OCI-LY7 (cell line): Measurements from ENCODE around the gene SPATA33. TPM values are rescaled to one million over a fixed set of nuclear protein-coding genes. Genes with fewer than 3 reads are reported as not detected.

Source experiments
- BruUV-seq: library from RNA; stranded (reverse); fragments of 400-500 nt; replicated peaks from 2 replicates; lab custom pipeline; 2021; lab: Mats Ljungman, UMichigan
- CTCF ChIA-PET: fragments of 300-600 bp; sonication (Branson Sonifier 250); formaldehyde crosslinking; loops from one replicate; lab custom pipeline; 2022; ENCODE audit warnings: antibody characterized with exemption; ENCODE audit not compliant: unreplicated experiment; lab: Charles Lee
- POLR2A ChIA-PET: fragments of 300-600 bp; sonication (Branson Sonifier 250); formaldehyde crosslinking; loops from one replicate; lab custom pipeline; 2022; ENCODE audit warnings: antibody characterized with exemption; lab: Charles Lee
- DNase-seq: peaks from one replicate; pipeline ENCODE4 v3.0.0-alpha.2; 2015; ENCODE audit warnings: low spot score
- H2AFZ ChIP-seq: fragments of 200-600 bp; sonication (generic), shearing (Covaris generic); 2 replicates; pipeline ENCODE4 v1.6.1; 2014; ENCODE audit warnings: mild to moderate bottlenecking, antibody characterized with exemption, low read length, moderate library complexity
- H3K27ac ChIP-seq: fragments of 200-600 bp; sonication (generic); 2 replicates; pipeline ENCODE4 v1.5.1; 2014; ENCODE audit warnings: mixed run types, low read depth, mild to moderate bottlenecking, moderate library complexity, low read length, inconsistent platforms; ENCODE audit not compliant: poor library complexity, severe bottlenecking
- H3K36me3 ChIP-seq: fragments of 200-600 bp; sonication (generic); 2 replicates; pipeline ENCODE4 v1.6.1; 2014; ENCODE audit warnings: mild to moderate bottlenecking, antibody characterized with exemption, low read length, moderate library complexity, mixed read lengths; ENCODE audit not compliant: insufficient read depth
- H3K4me1 ChIP-seq: fragments of 200-600 bp; sonication (generic); 2 replicates; pipeline ENCODE4 v1.5.1; 2014; ENCODE audit warnings: mild to moderate bottlenecking, low read length; ENCODE audit not compliant: insufficient read depth, poor library complexity, severe bottlenecking
- H3K4me2 ChIP-seq: fragments of 200-600 bp; sonication (generic); 2 replicates; pipeline ENCODE4 v1.6.1; 2014; ENCODE audit warnings: mild to moderate bottlenecking, low read length
- H3K4me3 ChIP-seq: fragments of 200-600 bp; sonication (generic); 2 replicates; pipeline ENCODE4 v1.5.1; 2014; ENCODE audit warnings: mild to moderate bottlenecking, low read depth, low read length; ENCODE audit not compliant: poor library complexity, severe bottlenecking
- H3K79me2 ChIP-seq: fragments of 200-600 bp; sonication (generic); 2 replicates; pipeline ENCODE4 v1.6.1; 2016; ENCODE audit warnings: low read depth, mild to moderate bottlenecking, low read length, moderate library complexity, mixed read lengths; ENCODE audit not compliant: insufficient read depth
- H3K9me2 ChIP-seq: fragments of 200-600 bp; sonication (generic); 2 replicates; pipeline ENCODE4 v1.6.1; 2016; ENCODE audit warnings: mild to moderate bottlenecking, low read length, mixed read lengths; ENCODE audit not compliant: insufficient read depth
- H3K9me3 ChIP-seq: fragments of 200-600 bp; sonication (generic); 2 replicates; pipeline ENCODE4 v1.6.1; 2014; ENCODE audit warnings: mild to moderate bottlenecking, mixed run types, low read length, mixed read lengths
- H4K20me1 ChIP-seq: fragments of 200-600 bp; sonication (generic); 2 replicates; pipeline ENCODE4 v1.6.1; 2014; ENCODE audit warnings: mild to moderate bottlenecking, antibody characterized with exemption, low read length, moderate library complexity, mixed read lengths; ENCODE audit not compliant: insufficient read depth
- EZH2phosphoT487 ChIP-seq: fragments of 200-600 bp; sonication (generic); IDR thresholded peaks from 2 replicates; pipeline ENCODE4 v1.6.1; 2018; ENCODE audit warnings: low read depth, borderline replicate concordance, mild to moderate bottlenecking, mixed run types, antibody characterized with exemption, low read length, moderate library complexity, mixed read lengths
- intact Hi-C: fragments of 100-400 bp; cut with micrococcal nuclease; formaldehyde crosslinking; loops from one replicate; pipeline ENCODE4 v1.10.0; 2022; ENCODE audit not compliant: unreplicated experiment
- total RNA-seq, 2 experiments: library from RNA; depleted of rRNA in 1 of 2; stranded (reverse); fragments of >200 nt in 1 of 2; shearing (Covaris generic) in 1 of 2; gene quantifications; 2 replicates each; pipeline ENCODE4 v1.2.3, GENCODE V29; 2014 to 2022
- TF ChIP-seq, protein P1 (sequence below): fragments of 200-600 bp; sonication (generic); conservative IDR thresholded peaks from 2 replicates; pipeline ENCODE4 v1.5.1; 2014; ENCODE audit warnings: mild to moderate bottlenecking, antibody characterized with exemption, low read length, moderate library complexity, mixed read lengths

SPATA33 gene
- total RNA-seq, 2 experiments from 2014 or later, result 9.4 to 17.3 TPM

DNA sequence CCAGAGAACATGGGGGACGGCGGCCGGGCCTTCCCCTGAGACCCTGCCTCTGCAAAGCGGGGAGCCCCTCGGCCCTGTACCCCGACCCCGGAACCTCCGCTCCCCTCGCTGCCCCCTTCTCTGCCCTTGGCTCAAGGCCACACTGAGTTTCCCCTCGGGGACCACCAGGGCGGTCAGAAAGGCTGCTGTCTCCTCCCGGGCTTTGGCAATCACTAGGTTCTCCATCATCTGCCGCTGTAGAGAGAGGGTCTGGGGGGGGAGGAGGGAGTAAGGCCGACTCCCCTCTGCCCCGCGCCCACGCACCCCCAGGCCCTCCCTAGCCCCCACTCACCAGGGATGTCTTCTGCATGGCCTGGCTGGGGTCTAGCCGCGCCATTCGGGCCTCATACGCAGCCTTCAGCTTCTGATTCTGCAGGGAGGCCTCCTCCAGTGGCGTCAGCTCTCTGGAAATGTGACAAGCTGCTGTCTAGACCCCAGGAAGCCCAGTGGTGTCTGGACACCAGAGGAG, 54.7 kb downstream of the SPATA33 start:
- Histone ChIP-seq H2AFZ (peak overlapping the region; percentile 14; the same call in 1 of the 2 replicates), H3K9me2 (no peaks in the 10 kb centered on the region), H3K79me2 (no peaks in the 10 kb centered on the region), H4K20me1 (no peaks in the 10 kb centered on the region), H3K9me3 (no peaks in the 10 kb centered on the region), H3K4me1 (peaks cover 5% of the 10 kb centered on the region), H3K4me2 (peak overlapping the region; percentile 75), H3K4me3 (peak overlapping the region; percentile 79), H3K36me3 (peaks cover 21% of the 10 kb centered on the region), H3K27ac (peak overlapping the region; percentile 36)
- ChIA-PET CTCF (interaction anchor here (1.0 kb wide), 1 partner anchor 148 kb away, joined by 3 read pairs; no protein-coding TSS in a partner anchor), POLR2A (no interaction called here)
- no TSS peak for BruUV-seq
- intact Hi-C loops, result no loop called here
- peak; percentile 40 for DNase-seq
- TF ChIP-seq, protein P1, sequence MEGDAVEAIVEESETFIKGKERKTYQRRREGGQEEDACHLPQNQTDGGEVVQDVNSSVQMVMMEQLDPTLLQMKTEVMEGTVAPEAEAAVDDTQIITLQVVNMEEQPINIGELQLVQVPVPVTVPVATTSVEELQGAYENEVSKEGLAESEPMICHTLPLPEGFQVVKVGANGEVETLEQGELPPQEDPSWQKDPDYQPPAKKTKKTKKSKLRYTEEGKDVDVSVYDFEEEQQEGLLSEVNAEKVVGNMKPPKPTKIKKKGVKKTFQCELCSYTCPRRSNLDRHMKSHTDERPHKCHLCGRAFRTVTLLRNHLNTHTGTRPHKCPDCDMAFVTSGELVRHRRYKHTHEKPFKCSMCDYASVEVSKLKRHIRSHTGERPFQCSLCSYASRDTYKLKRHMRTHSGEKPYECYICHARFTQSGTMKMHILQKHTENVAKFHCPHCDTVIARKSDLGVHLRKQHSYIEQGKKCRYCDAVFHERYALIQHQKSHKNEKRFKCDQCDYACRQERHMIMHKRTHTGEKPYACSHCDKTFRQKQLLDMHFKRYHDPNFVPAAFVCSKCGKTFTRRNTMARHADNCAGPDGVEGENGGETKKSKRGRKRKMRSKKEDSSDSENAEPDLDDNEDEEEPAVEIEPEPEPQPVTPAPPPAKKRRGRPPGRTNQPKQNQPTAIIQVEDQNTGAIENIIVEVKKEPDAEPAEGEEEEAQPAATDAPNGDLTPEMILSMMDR, result no peak
- no peak for TF ChIP-seq EZH2phosphoT487

- Histone ChIP-seq H3K9me2 (no peaks in the 10 kb centered on the region), H3K4me3 (no peak overlapping the region), H4K20me1 (no peaks in the 10 kb centered on the region), H3K27ac (no peak overlapping the region), H3K36me3 (peaks cover 21% of the 10 kb centered on the region), H2AFZ (no peak overlapping the region), H3K9me3 (no peaks in the 10 kb centered on the region), H3K4me2 (no peak overlapping the region), H3K4me1 (peaks cover 12% of the 10 kb centered on the region), H3K79me2 (no peaks in the 10 kb centered on the region)
- TF ChIP-seq EZH2phosphoT487, result no peak
- TF ChIP-seq, protein P1, result no peak
- ChIA-PET CTCF (no interaction called here), POLR2A (no interaction called here)
- DNase-seq, result no peak
- BruUV-seq, result no TSS peak
- intact Hi-C loops, result no loop called here
Observed at GRCh38 chr16:89716493-89716892, 58.9 kb downstream of the SPATA33 start.

- Histone ChIP-seq H3K36me3 (peaks cover 21% of the 10 kb centered on the region), H3K27ac (no peak overlapping the region), H2AFZ (no peak overlapping the region), H3K9me2 (no peaks in the 10 kb centered on the region), H3K4me2 (no peak overlapping the region), H3K9me3 (no peaks in the 10 kb centered on the region), H3K79me2 (no peaks in the 10 kb centered on the region), H4K20me1 (no peaks in the 10 kb centered on the region), H3K4me1 (peaks cover 14% of the 10 kb centered on the region), H3K4me3 (no peak overlapping the region)
- ChIA-PET CTCF (no interaction called here), POLR2A (no interaction called here)
- intact Hi-C loops, result no loop called here
- no peak for TF ChIP-seq EZH2phosphoT487
- TF ChIP-seq, protein P1, result no peak
- no peak for DNase-seq
- BruUV-seq, result no TSS peak
Observed at GRCh38 chr16:89716916-89717687, 59.5 kb downstream of the SPATA33 start.
